GM12801 (cell line): ENCODE measurements around the gene CEP44.
A peak's percentile ranks its signal among the peaks of the same experiment; 100 is the strongest.

Experiments
- TF ChIP-seq, protein P1 (sequence below): IDR thresholded peaks from one replicate; pipeline ENCODE4 v1.5.1; 2011; ENCODE audit warnings: control low read depth; ENCODE audit not compliant: insufficient read length; ENCODE audit errors: extremely low read depth

The CEP44 gene

DNA sequence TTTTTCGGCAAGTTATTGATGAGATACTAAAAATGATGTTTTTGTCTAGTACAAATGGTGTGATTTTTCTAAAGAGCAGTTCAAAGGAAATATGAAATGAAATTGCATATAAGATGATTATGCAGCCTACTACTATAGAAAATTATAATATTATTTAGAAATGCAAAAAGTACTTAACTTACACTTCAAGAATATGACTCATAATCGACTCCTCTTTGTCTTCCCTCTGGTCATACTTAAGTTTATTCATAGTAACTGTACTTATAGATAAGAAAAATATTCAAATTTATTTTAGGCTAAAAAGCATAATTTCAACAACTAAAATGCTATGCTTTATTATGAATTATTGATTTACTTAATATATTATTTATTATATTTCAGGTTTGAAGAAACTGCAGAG, 33.2 kb downstream of the CEP44 start:
- TF ChIP-seq, protein P1, sequence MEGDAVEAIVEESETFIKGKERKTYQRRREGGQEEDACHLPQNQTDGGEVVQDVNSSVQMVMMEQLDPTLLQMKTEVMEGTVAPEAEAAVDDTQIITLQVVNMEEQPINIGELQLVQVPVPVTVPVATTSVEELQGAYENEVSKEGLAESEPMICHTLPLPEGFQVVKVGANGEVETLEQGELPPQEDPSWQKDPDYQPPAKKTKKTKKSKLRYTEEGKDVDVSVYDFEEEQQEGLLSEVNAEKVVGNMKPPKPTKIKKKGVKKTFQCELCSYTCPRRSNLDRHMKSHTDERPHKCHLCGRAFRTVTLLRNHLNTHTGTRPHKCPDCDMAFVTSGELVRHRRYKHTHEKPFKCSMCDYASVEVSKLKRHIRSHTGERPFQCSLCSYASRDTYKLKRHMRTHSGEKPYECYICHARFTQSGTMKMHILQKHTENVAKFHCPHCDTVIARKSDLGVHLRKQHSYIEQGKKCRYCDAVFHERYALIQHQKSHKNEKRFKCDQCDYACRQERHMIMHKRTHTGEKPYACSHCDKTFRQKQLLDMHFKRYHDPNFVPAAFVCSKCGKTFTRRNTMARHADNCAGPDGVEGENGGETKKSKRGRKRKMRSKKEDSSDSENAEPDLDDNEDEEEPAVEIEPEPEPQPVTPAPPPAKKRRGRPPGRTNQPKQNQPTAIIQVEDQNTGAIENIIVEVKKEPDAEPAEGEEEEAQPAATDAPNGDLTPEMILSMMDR: no peak

DNA sequence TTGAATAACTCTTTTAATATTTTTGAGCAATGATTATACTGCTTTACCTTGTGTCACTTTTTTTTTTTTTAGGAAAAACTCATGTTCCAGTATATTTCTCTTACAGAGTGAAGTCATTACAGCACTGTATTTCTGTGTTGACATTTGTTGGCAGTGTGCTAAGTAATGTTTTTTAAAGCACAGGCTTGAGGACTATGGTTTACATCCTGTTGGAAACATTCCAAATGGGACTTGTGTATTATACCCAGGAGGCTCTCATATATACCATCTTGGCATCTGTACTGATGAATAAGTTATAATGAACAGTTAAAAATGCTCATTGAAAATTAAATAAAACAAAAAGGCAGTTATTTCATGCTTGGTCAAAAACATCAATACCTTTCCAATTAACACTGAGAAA, 33.8 kb downstream of the CEP44 start:
- TF ChIP-seq, protein P1: no peak

DNA sequence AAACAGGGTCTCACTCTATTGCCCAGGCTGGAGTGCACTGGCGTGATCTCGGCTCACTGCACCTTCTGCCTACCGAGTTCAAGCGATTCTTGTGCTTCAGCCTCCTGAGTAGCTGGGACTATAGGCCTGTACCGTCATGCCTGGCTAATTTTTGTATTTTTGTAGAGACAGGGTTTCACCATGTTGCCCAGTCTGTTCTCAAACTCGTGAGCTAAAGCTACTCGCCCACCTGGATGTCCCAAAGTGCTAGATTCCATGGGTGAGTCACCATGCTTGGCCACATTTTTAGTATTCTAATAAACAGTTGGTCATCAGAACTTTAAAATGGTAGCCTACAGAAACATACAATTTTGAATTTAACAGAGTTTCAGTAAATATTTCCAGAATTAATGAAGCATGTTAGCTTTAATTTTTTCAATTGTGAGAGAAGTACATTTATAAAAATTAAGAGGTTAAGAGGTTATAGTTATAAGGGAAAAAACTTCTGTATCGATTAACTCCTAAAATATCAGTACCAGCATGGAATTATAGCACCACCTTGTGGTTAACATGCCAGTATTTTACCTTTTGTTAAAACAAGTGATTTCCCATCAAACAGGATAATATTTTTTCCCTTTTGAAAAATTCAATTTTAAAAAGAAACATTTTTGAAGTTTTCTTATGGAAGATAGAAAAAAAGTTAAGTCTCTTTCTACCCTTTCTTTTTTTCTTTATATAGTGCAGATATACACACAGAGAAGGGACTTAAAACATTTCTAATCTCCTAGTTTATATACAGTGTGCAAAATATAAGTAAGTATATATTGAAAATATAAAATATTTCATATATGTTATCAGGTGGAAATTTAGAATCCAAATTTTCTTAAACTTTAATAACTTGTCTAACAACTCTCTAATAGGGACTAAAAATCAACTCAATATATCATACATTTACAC, 35.4 kb downstream of the CEP44 start:
- TF ChIP-seq, protein P1: peak; percentile 1

DNA sequence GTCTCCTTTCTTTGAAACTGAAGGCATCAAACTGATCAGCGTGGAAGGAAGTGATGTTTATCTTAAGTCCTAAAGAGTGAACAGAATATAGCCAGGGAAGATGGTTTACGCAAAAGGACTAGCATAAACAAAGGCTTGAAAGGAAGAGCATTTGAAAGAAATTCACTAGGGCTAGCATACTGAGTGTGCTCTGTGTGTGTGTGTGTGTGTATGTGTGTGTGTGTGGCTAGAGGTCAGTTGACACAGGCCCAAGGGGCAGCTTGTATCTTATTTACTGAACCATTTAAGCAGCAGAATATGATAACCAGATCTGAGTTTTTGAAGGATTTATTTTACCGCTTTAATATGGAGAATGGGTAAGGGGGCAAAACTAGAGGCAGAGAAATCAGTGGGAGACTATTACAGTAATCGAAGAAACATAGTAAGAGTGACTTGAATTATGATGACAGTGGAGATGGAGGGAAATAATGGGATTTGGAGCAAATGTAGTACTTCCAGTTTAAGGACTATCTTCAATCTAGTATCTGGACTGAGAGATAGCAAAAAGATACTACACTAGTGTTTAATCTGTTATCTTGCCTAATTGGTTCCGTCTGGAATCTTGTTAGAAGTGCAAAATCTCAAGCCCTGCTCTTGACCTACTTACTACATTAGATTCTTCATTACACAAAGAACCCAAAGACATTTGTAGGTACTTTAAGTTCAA, 36.9 kb downstream of the CEP44 start:
- TF ChIP-seq, protein P1: no peak

DNA sequence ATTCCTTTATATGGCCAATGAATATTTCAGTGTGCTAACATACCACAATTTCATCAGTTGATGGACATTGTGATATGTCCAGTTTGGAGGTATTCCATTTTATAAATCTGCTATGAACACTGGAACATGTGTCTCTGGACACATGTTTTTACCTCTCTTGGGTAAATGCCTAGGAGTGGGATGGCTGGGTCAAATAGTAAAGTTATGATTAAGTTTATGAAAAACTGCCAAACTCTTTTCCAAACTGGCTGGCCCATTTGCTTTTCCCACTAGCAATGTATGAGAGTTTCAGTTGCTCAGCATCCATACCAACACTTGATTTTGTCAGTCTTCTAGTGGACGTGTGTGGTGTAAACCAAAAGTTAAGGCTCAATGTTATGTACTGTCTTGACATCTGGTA, 40.5 kb downstream of the CEP44 start:
- TF ChIP-seq, protein P1: no peak

DNA sequence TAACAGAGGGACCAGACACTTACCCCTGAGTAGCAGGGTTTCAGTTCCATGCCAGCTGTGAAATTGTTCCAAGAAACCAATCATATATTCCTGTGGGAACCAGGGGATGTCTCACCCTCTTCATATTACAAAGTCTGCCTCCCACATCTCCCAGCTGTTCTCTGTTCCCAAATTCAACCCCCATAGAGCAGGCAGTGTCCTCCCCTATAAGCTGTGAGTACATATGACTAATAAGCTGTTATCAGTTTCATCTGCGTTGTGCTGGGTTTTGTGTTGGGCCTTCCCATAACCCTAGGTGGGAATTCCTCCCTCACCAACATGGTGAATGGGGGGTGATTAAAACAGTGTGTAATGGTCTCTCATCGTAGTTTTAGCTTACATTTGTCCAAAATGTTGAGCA, 41.0 kb downstream of the CEP44 start:
- TF ChIP-seq, protein P1: no peak

DNA sequence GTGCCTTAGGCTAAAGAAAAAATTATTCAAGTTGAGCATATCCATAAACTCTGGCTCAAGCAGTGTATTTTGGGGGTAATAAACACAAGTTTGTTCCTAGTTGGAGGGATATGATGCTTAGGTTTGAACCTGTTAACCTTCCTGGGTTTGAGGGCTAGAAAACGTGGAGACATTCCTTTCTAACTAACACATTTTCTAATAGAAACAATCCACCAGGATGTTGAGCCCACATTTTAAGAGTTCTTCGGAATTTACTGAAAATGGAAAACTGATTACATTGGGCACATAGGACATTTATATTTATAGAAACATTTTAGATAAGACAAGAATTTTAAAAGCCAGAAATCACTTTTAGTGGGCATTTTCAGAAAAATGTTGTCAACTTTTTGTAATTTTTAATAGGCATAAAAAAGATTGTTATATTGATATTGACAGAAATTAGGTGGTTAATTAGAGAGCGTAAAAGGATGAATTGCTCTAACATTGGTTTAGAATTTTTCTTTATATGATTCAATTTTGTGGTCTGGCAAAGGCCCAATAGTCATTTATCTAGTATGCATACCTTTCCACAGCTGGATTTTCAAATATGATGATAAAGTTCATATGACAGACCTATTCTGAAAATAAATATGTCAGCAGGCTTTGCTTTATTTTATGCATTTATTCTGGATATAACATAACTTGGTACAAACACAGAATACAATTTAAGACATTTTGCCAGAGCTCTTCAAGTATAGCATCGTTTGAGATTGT, 49.2 kb downstream of the CEP44 start:
- TF ChIP-seq, protein P1: no peak
